Glomerular endothelial cell (primary cell): ENCODE data around the gene PTPN2. TPM values are rescaled to one million over a fixed set of nuclear protein-coding genes. Genes with fewer than 3 reads are reported as not detected.

Experiments used
- DNase-seq: peaks from one replicate; pipeline ENCODE4 v3.0.0-alpha.2; 2011; ENCODE audit warnings: low read depth, low spot score; ENCODE audit errors: extremely low read depth
- total RNA-seq: library from RNA; depleted of rRNA; stranded (reverse); fragments of >200 nt; gene quantifications from 2 replicates; pipeline ENCODE4 v1.2.3, GENCODE V29; 2015

PTPN2 gene
- total RNA-seq, 1 donor from 2014 or later, result 20.6 TPM

GRCh38 chr18:12860530-12860929 is 23.5 kb downstream of the PTPN2 start:
- no peak for DNase-seq

GRCh38 chr18:12858991-12859390 is 25.0 kb downstream of the PTPN2 start:
- DNase-seq, result no peak

GRCh38 chr18:12857991-12858544 is 26.0 kb downstream of the PTPN2 start:
- DNase-seq, result no peak

- no peak for DNase-seq
Observed at GRCh38 chr18:12857215-12857905, 26.7 kb downstream of the PTPN2 start.

GRCh38 chr18:12855916-12856315 is 28.1 kb downstream of the PTPN2 start:
- no peak for DNase-seq

GRCh38 chr18:12852566-12853315 is 31.3 kb downstream of the PTPN2 start:
- DNase-seq, result no peak

GRCh38 chr18:12851716-12852115 is 32.3 kb downstream of the PTPN2 start:
- DNase-seq, result no peak

- DNase-seq, result no peak
Observed at GRCh38 chr18:12849548-12849947, 34.5 kb downstream of the PTPN2 start.

GRCh38 chr18:12848405-12848804 is 35.6 kb downstream of the PTPN2 start:
- DNase-seq, result no peak

- DNase-seq, result no peak
Observed at GRCh38 chr18:12844391-12844790, 39.6 kb downstream of the PTPN2 start.

GRCh38 chr18:12843420-12844350 is 40.4 kb downstream of the PTPN2 start:
- no peak for DNase-seq

GRCh38 chr18:12842459-12843380 is 41.3 kb downstream of the PTPN2 start:
- no peak for DNase-seq

- no peak for DNase-seq
Observed at GRCh38 chr18:12841070-12841469, 43.0 kb downstream of the PTPN2 start.

GRCh38 chr18:12840382-12840781 is 43.7 kb downstream of the PTPN2 start:
- no peak for DNase-seq

GRCh38 chr18:12839526-12840196 is 44.4 kb downstream of the PTPN2 start:
- no peak for DNase-seq

- DNase-seq, result no peak
Observed at GRCh38 chr18:12839057-12839525, 44.9 kb downstream of the PTPN2 start.

- no peak for DNase-seq
Observed at GRCh38 chr18:12838178-12838634, 45.8 kb downstream of the PTPN2 start.

- no peak for DNase-seq
Observed at GRCh38 chr18:12837747-12838146, 46.3 kb downstream of the PTPN2 start.

GRCh38 chr18:12836551-12836950 is 47.5 kb downstream of the PTPN2 start:
- DNase-seq, result no peak
